ENCODE data around the gene TMEM138.
A peak's percentile ranks its signal among the peaks of the same experiment; 100 is the strongest.
"Not testable (repeated sequence)": the region's sequence is repeated elsewhere in the genome, so short reads cannot be mapped to it uniquely, and the experiment has no call there.

TMEM138 gene

GRCh38 chr11:61367406-61367805, 5.2 kb downstream of the TMEM138 start:
- no peak for DNase-seq (ENCODE audit: low read depth)

GRCh38 chr11:61368646-61369045, 6.5 kb downstream of the TMEM138 start:
- DNase-seq (ENCODE audit: low read depth) = no peak

- DNase-seq (ENCODE audit: low read depth) = peak; percentile 60
Observed at GRCh38 chr11:61369372-61370348, 7.5 kb downstream of the TMEM138 start.

- no peak for DNase-seq (ENCODE audit: low read depth)
Observed at GRCh38 chr11:61370349-61371005, 8.3 kb downstream of the TMEM138 start.

GRCh38 chr11:61372659-61373420, 10.7 kb downstream of the TMEM138 start:
- DNase-seq (ENCODE audit: low read depth) = no peak

GRCh38 chr11:61375761-61376108, 13.6 kb downstream of the TMEM138 start:
- no peak for DNase-seq (ENCODE audit: low read depth)

GRCh38 chr11:61377461-61378160, 15.4 kb downstream of the TMEM138 start:
- no peak for DNase-seq (ENCODE audit: low read depth)

- peak; percentile 96 for DNase-seq (ENCODE audit: low read depth)
Observed at GRCh38 chr11:61378713-61379313, 16.6 kb downstream of the TMEM138 start.

- DNase-seq (ENCODE audit: low read depth) = no peak
Observed at GRCh38 chr11:61380884-61381283, 18.7 kb downstream of the TMEM138 start.

- not testable (repeated sequence) for DNase-seq (ENCODE audit: low read depth)
Observed at GRCh38 chr11:61383859-61384258, 21.7 kb downstream of the TMEM138 start.

- DNase-seq (ENCODE audit: low read depth) = no peak
Observed at GRCh38 chr11:61384271-61385242, 22.4 kb downstream of the TMEM138 start.

- no peak for DNase-seq (ENCODE audit: low read depth)
Observed at GRCh38 chr11:61390161-61390560, 28.0 kb downstream of the TMEM138 start.

GRCh38 chr11:61392981-61393595, 30.9 kb downstream of the TMEM138 start:
- DNase-seq (ENCODE audit: low read depth) = no peak

- DNase-seq (ENCODE audit: low read depth) = no peak
Observed at GRCh38 chr11:61401173-61401572, 39.0 kb downstream of the TMEM138 start.

GRCh38 chr11:61401573-61401972, 39.4 kb downstream of the TMEM138 start:
- no peak for DNase-seq (ENCODE audit: low read depth)

- no peak for DNase-seq (ENCODE audit: low read depth)
Observed at GRCh38 chr11:61403658-61404057, 41.5 kb downstream of the TMEM138 start.

GRCh38 chr11:61404103-61404502, 41.9 kb downstream of the TMEM138 start:
- DNase-seq (ENCODE audit: low read depth) = no peak

GRCh38 chr11:61404641-61405040, 42.5 kb downstream of the TMEM138 start:
- DNase-seq (ENCODE audit: low read depth) = no peak

- DNase-seq (ENCODE audit: low read depth) = no peak
Observed at GRCh38 chr11:61406067-61406466, 43.9 kb downstream of the TMEM138 start.

All from fibroblast of the conjunctiva (primary cell).